Prostate gland (tissue), 2 donors: ENCODE data around the gene GNPTAB. TPM values are rescaled to one million over a fixed set of nuclear protein-coding genes. Genes with fewer than 3 reads are reported as not detected.
A peak's percentile ranks its signal among the peaks of the same experiment; 100 is the strongest.
"Not testable (repeated sequence)": the region's sequence is repeated elsewhere in the genome, so short reads cannot be mapped to it uniquely, and the experiment has no call there.

Source experiments
- DNase-seq: peaks from one replicate; pipeline ENCODE4 v3.0.0-alpha.2; 2019; ENCODE audit warnings: low spot score
- H3K27ac ChIP-seq, 2 donors: fragments of 200-600 bp; sonication (generic); 2 replicates each; pipeline ENCODE4 v1.5.1; 2017 to 2019
- H3K27me3 ChIP-seq: fragments of 200-600 bp; sonication (generic); replicated peaks from 2 replicates; pipeline ENCODE4 v1.5.1; 2019; ENCODE audit not compliant: insufficient read depth
- H3K36me3 ChIP-seq, 2 donors: fragments of 200-600 bp; sonication (generic); 1 replicate in 1 of 2; 2 replicates in 1 of 2; pipeline versions ENCODE4 v1.5.1 to v1.8.1; 2017 to 2019
- H3K4me1 ChIP-seq: fragments of 200-600 bp; sonication (generic); replicated peaks from 2 replicates; pipeline ENCODE4 v1.5.1; 2019
- H3K4me3 ChIP-seq, 2 donors: fragments of 200-600 bp; sonication (generic); 2 replicates each; pipeline ENCODE4 v1.5.1; 2017 to 2019
- H3K9me3 ChIP-seq: fragments of 200-600 bp; sonication (generic); 2 replicates; pipeline ENCODE4 v1.5.1; 2017
- POLR2A ChIP-seq: fragments of 450-650 bp; IDR thresholded peaks from one replicate; pipeline ENCODE4 v1.6.1; 2016; ENCODE audit warnings: antibody characterized with exemption, mild to moderate bottlenecking
- POLR2AphosphoS5 ChIP-seq: sonication (generic); formaldehyde crosslinking; IDR thresholded peaks from one replicate; pipeline ENCODE4 v1.6.1; 2017; ENCODE audit warnings: antibody characterized with exemption
- WGBS: methylation state at CpG from one replicate; pipeline ENCODE4 v1.1.5; 2018; 5-methylcytosine and 5-hydroxymethylcytosine counted together
- intact Hi-C: fragments of 100-400 bp; cut with DNase I; formaldehyde crosslinking; loops from one replicate; pipeline ENCODE4 v1.14.2; 2022
- total RNA-seq, 2 donors: library from RNA; depleted of rRNA; stranded (reverse); fragments of >200 nt; gene quantifications; one replicate each; pipeline ENCODE4 v1.1.0, GENCODE V29; 2016
- TF ChIP-seq, protein P1 (sequence below), 4 experiments: fragments of 200-600 bp in 2 of 4; fragments of 450-650 bp in 2 of 4; sonication (generic) in 2 of 4; IDR thresholded peaks; 1 replicate in 3 of 4; 2 replicates in 1 of 4; pipeline ENCODE4 v1.5.1; 2016 to 2019; ENCODE audit warnings: antibody characterized with exemption in 4 of 4, mild to moderate bottlenecking in 2 of 4, moderate library complexity in 2 of 4

The GNPTAB gene
- total RNA-seq, 2 donors from 2014 or later = 49.9 to 52.7 TPM

DNA sequence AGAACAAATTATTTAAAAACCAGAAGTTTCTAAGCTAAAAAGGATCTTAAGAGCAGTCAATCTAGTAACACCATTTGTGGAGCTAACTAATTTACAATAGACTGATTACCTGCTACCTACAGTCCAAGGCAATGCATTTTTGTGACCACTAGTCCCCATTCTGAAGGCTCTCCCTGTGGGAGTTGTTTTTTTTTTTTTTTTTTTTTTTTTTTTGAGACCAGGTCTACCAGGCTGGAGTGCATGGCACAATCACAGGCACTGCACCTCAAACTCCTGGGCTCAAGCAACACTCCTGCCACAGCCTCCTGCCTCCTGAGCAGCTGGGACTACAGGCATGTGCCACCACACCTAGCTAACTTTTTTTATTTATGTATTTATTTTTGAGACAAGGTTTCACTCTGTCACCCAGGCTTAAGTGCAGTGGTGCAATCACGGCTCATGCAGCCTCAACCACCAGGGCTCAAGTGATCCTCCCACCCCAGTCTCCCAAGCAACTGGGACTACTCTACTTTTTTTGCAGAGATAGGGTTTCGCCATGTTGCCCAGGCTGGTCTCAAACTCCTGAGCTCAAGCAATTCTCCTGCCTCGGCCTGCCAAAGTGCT lies 3.9 kb downstream of the GNPTAB start:
- WGBS = 88% methylated on average over 3 of the region's 3 CpGs
- Histone ChIP-seq H3K4me3 (no peak overlapping the region), H3K9me3 (no peaks in the 10 kb centered on the region), H3K36me3 (no peaks in the 10 kb centered on the region), H3K27ac (no peak overlapping the region), H3K27me3 (no peaks in the 10 kb centered on the region), H3K4me1 (no peaks in the 10 kb centered on the region)
- intact Hi-C loops = loop anchor here (10.0 kb wide), 1 partner anchor 332 kb away; no protein-coding TSS in a partner anchor
- DNase-seq = no peak
- TF ChIP-seq POLR2AphosphoS5 (no peak), POLR2A (no peak)
- TF ChIP-seq, protein P1, sequence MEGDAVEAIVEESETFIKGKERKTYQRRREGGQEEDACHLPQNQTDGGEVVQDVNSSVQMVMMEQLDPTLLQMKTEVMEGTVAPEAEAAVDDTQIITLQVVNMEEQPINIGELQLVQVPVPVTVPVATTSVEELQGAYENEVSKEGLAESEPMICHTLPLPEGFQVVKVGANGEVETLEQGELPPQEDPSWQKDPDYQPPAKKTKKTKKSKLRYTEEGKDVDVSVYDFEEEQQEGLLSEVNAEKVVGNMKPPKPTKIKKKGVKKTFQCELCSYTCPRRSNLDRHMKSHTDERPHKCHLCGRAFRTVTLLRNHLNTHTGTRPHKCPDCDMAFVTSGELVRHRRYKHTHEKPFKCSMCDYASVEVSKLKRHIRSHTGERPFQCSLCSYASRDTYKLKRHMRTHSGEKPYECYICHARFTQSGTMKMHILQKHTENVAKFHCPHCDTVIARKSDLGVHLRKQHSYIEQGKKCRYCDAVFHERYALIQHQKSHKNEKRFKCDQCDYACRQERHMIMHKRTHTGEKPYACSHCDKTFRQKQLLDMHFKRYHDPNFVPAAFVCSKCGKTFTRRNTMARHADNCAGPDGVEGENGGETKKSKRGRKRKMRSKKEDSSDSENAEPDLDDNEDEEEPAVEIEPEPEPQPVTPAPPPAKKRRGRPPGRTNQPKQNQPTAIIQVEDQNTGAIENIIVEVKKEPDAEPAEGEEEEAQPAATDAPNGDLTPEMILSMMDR (IDR thresholded peaks at IDR 0.05) = no peak

DNA sequence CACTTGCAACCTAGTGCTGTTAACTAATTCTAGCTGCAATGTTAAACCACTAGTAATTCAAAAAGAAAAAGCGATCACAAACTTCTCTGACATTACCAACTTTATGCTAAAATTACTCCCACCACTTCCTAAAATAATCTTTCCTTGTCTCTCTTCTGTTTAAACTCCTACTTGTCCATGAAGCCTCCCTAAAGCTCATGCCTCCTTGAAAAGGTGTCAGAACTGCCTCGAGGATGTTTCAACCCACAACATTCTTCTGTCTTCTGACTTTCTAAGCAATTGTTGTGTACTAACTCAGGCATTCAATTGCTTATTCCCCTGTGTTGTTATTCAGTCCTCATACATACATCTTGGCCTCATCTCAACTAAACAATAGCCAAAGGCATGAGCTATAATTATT lies 5.9 kb downstream of the GNPTAB start:
- 70% methylated on average over 2 of the region's 2 CpGs for WGBS
- TF ChIP-seq POLR2A = no peak
- no peak for TF ChIP-seq POLR2AphosphoS5
- no peaks in the 10 kb centered on the region for H3K27me3 ChIP-seq
- no peaks in the 10 kb centered on the region for H3K4me1 ChIP-seq
- intact Hi-C loops = loop anchor here (5.0 to 10.0 kb wide), 2 partner anchors 43 to 330 kb away; no protein-coding TSS in a partner anchor
- no peak overlapping the region for H3K4me3 ChIP-seq
- DNase-seq = no peak
- no peaks in the 10 kb centered on the region for H3K9me3 ChIP-seq
- no peak overlapping the region for H3K27ac ChIP-seq
- H3K36me3 ChIP-seq = no peaks in the 10 kb centered on the region

DNA sequence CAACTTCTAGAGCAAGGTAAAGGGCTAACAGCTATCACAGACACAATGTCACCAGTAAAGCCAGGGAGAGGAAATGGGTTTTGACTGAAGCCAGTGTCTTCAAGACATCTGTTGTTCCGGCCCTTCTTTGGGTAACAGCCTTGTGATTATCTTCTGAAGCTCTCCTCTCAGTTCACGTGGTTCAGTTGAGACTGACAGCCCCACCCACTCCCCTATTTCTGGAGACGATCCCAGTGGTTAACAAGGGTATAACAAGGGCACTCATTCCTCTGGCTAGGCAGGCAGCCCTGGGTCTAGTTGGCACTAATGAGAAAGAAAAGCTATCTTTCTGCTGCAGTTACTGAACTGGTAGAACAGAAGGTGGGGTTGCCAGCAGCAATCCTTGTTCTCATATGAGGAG lies 6.9 kb downstream of the GNPTAB start:
- DNase-seq = peak; percentile 57
- H3K4me1 ChIP-seq = no peaks in the 10 kb centered on the region
- no peaks in the 10 kb centered on the region for H3K27me3 ChIP-seq
- H3K27ac ChIP-seq = peak overlapping the region in 1 of 2 donors; percentile 5
- no peaks in the 10 kb centered on the region for H3K36me3 ChIP-seq
- TF ChIP-seq POLR2A = no peak
- TF ChIP-seq, protein P1 (IDR thresholded peaks at IDR 0.05) = peak in 3 of 4 experiments; percentile 9 to 37 (median 18)
- 21% methylated on average over 3 of the region's 3 CpGs for WGBS
- intact Hi-C loops = loop anchor here (5.0 to 10.0 kb wide), 2 partner anchors 42 to 329 kb away; no protein-coding TSS in a partner anchor
- no peaks in the 10 kb centered on the region for H3K9me3 ChIP-seq
- H3K4me3 ChIP-seq = no peak overlapping the region

DNA sequence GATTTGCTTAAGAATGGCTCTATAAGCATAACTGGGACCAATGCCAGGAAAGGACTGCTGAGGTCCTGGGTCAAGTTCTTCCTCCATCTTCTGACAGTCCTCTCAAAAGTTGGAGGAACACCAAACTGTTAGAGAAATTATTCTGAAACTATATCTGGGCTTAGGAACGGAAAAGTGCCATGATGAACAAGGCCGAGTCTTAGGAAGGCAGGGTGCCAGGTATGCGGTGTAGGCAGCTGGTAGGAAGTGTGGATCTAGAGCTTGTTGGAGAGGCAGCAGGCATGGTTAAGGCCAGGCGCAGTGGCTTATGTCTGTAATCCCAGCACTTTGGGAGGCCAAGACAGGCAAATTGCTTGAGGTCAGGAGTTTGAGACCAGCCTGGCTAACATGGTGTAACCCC lies 7.7 kb downstream of the GNPTAB start:
- no peak for TF ChIP-seq POLR2AphosphoS5
- no peak for TF ChIP-seq POLR2A
- TF ChIP-seq, protein P1 (IDR thresholded peaks at IDR 0.05) = no peak
- Histone ChIP-seq H3K27me3 (no peaks in the 10 kb centered on the region), H3K27ac (no peak overlapping the region)

DNA sequence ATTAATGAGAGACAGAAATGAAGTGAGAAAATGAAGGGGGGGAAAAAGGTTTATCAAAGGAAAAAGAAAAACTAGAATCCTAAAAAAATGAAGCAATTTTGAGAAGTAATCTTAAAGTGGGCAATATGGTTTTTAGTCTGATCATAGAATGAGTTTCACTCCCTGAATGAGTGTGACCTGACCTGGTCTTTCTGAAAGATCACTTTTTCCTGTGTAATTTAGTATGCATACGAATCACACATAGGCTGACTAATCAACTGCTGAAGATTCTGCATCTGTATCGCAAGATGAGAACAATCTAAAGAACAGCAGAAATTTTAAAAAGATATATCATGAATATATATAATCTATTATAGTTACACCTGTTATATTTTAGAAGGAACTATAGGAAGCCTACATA lies 11.3 kb downstream of the GNPTAB start:
- intact Hi-C loops = no loop called here
- WGBS = 94% methylated on average over 2 of the region's 2 CpGs
- TF ChIP-seq POLR2AphosphoS5 = no peak
- TF ChIP-seq, protein P1 (IDR thresholded peaks at IDR 0.05) = no peak
- TF ChIP-seq POLR2A = no peak

More for the DNA sequence above, 7.7 kb downstream of the GNPTAB start:
- Histone ChIP-seq H3K36me3 (no peaks in the 10 kb centered on the region), H3K4me1 (no peaks in the 10 kb centered on the region), H3K4me3 (no peak overlapping the region), H3K9me3 (no peaks in the 10 kb centered on the region)
- DNase-seq = no peak
- WGBS = 93% methylated on average over 4 of the region's 4 CpGs
- intact Hi-C loops = loop anchor here (5.0 to 10.0 kb wide), 2 partner anchors 41 to 328 kb away; no protein-coding TSS in a partner anchor

DNA sequence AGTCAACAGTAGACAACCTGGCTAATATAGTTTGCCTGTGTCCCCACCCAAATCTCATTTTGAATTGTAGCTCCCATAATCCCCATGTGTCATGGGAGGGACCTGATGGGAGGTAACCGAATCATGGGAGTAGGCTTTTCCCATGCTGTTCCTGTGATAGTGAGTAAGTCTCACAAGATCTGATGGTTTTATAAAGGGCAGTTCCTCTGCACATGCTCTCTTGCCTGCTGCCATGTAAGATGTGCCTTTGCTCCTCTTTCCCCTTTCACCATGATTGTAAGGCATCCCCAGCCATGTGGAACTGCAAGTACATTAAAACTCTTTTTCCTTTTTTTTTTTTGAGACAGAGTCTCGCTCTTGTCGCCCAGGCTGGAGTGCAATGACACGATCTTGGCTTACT lies 12.1 kb downstream of the GNPTAB start:
- WGBS = 99% methylated on average over 4 of the region's 4 CpGs
- intact Hi-C loops, DNase-seq: not testable (repeated sequence)

More for the DNA sequence above, 11.3 kb downstream of the GNPTAB start:
- H3K27ac ChIP-seq = no peak overlapping the region
- H3K36me3 ChIP-seq = no peaks in the 10 kb centered on the region
- no peak overlapping the region for H3K4me3 ChIP-seq
- no peaks in the 10 kb centered on the region for H3K4me1 ChIP-seq
- H3K9me3 ChIP-seq = no peaks in the 10 kb centered on the region
- no peaks in the 10 kb centered on the region for H3K27me3 ChIP-seq
- no peak for DNase-seq

More for the DNA sequence above, 12.1 kb downstream of the GNPTAB start:
- not testable (repeated sequence) for H3K27ac ChIP-seq, H3K36me3 ChIP-seq, H3K4me1 ChIP-seq, H3K9me3 ChIP-seq, H3K27me3 ChIP-seq, H3K4me3 ChIP-seq
